ENCODE results near the gene GALNT10. TPM values are rescaled to one million over a fixed set of nuclear protein-coding genes. Genes with fewer than 3 reads are reported as not detected.

GALNT10 gene
- total RNA-seq, 1 donor from 2014 or later = 52.3 TPM

DNA sequence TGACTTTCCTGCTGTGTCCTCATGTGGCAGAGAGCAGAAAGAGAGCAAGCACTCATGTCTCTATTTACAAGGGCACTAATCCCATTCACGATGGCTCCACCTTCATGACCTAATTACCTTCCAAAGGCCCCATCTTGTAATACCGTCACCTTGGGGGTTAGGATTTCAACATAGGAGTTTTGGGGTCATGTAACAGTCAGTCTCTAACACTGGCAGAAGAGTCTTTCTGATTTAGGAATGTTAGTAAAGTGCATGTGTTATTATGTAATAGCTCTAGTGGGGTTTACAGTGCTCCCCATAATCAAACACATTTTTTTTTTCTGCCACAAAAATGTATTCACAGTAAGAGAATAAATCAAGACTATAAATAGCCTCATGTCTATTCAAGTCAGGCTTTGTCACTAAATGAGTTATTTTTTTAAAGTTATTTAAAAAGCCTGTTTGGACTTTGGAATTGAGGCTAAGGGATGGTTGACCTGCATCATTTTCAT lies 19.1 kb downstream of the GALNT10 start:
- DNase-seq (ENCODE audit: low spot score in 2 of 2) = no peak
- H3K4me1 ChIP-seq = peaks cover 0 to 3% of the 10 kb centered on the region in 2 donors
- peaks cover 4 to 6% of the 10 kb centered on the region in 2 donors for H3K36me3 ChIP-seq
- H3K27me3 ChIP-seq = no peaks in the 10 kb centered on the region
- intact Hi-C loops (cut with DNase I) = no loop called here
- TF ChIP-seq, protein P1, sequence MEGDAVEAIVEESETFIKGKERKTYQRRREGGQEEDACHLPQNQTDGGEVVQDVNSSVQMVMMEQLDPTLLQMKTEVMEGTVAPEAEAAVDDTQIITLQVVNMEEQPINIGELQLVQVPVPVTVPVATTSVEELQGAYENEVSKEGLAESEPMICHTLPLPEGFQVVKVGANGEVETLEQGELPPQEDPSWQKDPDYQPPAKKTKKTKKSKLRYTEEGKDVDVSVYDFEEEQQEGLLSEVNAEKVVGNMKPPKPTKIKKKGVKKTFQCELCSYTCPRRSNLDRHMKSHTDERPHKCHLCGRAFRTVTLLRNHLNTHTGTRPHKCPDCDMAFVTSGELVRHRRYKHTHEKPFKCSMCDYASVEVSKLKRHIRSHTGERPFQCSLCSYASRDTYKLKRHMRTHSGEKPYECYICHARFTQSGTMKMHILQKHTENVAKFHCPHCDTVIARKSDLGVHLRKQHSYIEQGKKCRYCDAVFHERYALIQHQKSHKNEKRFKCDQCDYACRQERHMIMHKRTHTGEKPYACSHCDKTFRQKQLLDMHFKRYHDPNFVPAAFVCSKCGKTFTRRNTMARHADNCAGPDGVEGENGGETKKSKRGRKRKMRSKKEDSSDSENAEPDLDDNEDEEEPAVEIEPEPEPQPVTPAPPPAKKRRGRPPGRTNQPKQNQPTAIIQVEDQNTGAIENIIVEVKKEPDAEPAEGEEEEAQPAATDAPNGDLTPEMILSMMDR (IDR thresholded peaks at IDR 0.05) = no peak
- no peaks in the 10 kb centered on the region for H3K9me3 ChIP-seq
- no peak overlapping the region for H3K27ac ChIP-seq
- H3K4me3 ChIP-seq = no peak overlapping the region

DNA sequence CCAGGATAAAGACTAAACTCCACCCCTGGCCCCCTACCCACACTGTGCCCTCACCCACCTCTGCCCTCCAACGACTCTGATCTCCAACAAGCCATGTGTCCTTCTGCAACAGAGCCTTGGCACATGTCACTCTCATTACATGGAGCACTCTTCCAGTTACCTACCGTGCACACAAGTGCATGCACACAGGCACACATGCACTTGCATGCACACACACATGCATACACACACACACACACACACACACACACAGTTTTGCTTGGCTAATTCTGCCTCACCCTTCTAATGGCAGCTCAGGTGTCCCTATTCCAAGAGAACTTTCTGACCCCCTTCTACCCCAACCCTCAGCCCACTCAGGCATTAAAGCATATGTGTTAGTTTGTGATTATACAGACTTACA lies 19.6 kb downstream of the GALNT10 start:
- TF ChIP-seq, protein P1 (IDR thresholded peaks at IDR 0.05) = no peak
- no peaks in the 10 kb centered on the region for H3K27me3 ChIP-seq
- peaks cover 0 to 5% of the 10 kb centered on the region in 2 donors for H3K4me1 ChIP-seq
- DNase-seq (ENCODE audit: low spot score in 2 of 2) = no peak
- H3K27ac ChIP-seq = no peak overlapping the region
- H3K9me3 ChIP-seq = no peaks in the 10 kb centered on the region
- no peak overlapping the region for H3K4me3 ChIP-seq
- intact Hi-C loops (cut with DNase I) = no loop called here
- H3K36me3 ChIP-seq = peaks cover 4 to 6% of the 10 kb centered on the region in 2 donors

DNA sequence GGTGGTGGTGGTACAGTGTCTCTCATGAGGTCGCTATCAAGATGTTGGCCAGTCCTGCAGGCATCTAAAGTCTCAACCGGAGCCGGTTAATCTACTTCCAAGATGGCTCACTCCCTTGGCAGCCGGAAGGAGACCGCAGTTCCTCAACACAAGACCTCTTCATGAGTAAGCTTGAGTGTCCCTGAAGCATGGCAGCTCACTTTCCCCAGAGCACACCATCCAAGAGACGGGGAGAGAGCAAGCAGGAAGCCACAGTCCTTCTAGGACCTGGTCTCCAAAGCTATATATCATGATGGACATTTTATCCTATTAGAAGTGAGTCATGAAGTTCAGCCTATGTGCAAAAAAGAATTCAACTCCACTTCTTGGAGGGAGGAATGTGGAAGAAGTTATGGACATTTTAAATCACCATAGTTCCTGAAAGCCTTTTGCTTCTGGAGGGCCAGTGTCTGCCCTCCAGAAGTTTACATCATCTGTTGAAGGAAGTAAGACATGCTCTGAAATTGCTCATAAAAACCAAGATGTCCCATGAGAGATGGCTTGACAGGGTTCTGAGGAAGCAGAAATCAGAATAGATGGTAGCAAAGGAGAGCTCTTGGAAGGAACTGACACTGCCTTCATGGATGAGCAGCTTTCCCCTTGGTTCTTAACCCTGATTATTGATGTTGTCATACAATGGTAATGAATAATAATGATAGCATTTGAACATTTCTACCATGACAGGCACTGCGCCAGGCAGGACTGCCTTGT lies 21.3 kb downstream of the GALNT10 start:
- peaks cover 0 to 8% of the 10 kb centered on the region in 2 donors for H3K4me1 ChIP-seq
- no peak for DNase-seq (ENCODE audit: low spot score in 2 of 2)
- H3K27me3 ChIP-seq = no peaks in the 10 kb centered on the region
- TF ChIP-seq, protein P1 (IDR thresholded peaks at IDR 0.05) = no peak
- H3K36me3 ChIP-seq = peaks cover 4 to 6% of the 10 kb centered on the region in 2 donors
- H3K9me3 ChIP-seq = no peaks in the 10 kb centered on the region
- H3K27ac ChIP-seq = no peak overlapping the region
- H3K4me3 ChIP-seq = no peak overlapping the region
- intact Hi-C loops (cut with DNase I) = no loop called here

DNA sequence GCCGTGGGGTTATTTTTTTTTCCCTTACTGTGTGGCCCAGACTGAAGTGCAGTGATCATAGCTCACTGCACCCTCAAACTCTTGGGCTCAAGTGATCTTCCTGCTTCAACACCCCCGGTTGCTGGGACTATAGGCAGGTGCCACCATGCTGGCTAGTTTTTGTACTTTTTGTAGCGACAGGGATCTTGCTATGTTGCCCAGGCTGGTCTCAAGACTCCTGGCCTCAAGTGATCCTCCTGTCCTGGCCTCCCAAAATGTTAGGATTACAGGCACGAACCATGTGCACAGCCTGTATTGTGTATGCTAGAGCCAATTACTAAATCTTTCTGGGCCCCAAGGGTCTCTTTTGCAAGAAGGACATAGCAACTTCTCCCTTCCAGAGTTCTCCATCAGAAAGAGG lies 23.1 kb downstream of the GALNT10 start:
- TF ChIP-seq, protein P1 (IDR thresholded peaks at IDR 0.05) = no peak
- no peak for DNase-seq (ENCODE audit: low spot score in 2 of 2)
- Histone ChIP-seq H3K36me3 (peaks cover 4 to 6% of the 10 kb centered on the region in 2 donors), H3K27me3 (no peaks in the 10 kb centered on the region), H3K4me1 (peaks cover 0 to 8% of the 10 kb centered on the region in 2 donors), H3K9me3 (no peaks in the 10 kb centered on the region), H3K4me3 (no peak overlapping the region), H3K27ac (no peak overlapping the region)
- intact Hi-C loops (cut with DNase I) = no loop called here

DNA sequence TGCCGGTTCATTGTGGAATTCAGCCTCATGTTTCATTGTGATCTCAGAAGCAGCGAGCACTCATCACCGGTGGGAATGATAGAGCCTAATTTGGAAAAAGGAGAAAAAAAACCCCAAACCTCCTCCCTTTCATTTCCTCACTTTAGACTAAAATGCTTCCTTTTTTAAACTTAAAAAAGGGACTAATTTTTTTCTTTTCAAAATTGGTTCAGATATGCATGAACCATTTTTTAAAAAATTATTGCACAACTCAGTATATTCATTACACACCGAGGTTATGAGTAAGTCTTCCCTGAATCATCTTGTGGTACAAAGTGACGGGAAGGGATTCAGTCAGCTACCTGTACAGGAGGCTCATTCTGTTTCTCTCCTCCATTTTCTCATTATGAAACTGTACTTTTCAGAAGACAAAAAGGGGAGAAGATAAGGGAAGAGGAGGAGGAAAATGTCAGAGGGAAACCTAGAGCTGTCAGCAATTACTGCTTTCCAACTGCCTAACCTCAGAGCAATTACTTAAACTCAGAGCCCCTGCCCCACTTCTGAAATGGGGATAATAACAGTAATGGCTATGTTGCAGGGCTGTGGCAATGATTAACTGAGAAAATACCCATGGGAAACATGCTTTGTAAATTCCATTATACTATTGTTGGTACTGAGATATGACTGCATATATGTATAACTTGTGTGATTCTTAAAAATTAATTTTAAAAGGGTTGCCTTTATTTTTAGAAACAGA lies 24.0 kb downstream of the GALNT10 start:
- H3K27me3 ChIP-seq = no peaks in the 10 kb centered on the region
- H3K4me3 ChIP-seq = no peak overlapping the region
- TF ChIP-seq, protein P1 (IDR thresholded peaks at IDR 0.05) = no peak
- peaks cover 0 to 6% of the 10 kb centered on the region in 2 donors for H3K36me3 ChIP-seq
- H3K4me1 ChIP-seq = peaks cover 0 to 8% of the 10 kb centered on the region in 2 donors
- intact Hi-C loops (cut with DNase I) = no loop called here
- no peak overlapping the region for H3K27ac ChIP-seq
- H3K9me3 ChIP-seq = no peaks in the 10 kb centered on the region
- DNase-seq (ENCODE audit: low spot score in 2 of 2) = no peak
